Neural cell (in vitro differentiated cells): ENCODE measurements around the gene MYF6. TPM values are rescaled to one million over a fixed set of nuclear protein-coding genes. Genes with fewer than 3 reads are reported as not detected.
A peak's percentile ranks its signal among the peaks of the same experiment; 100 is the strongest.

Experiments used
- H2AFZ ChIP-seq: fragments of 200-600, 300-800 bp; sonication (generic), shearing (Covaris generic); 2 replicates; pipeline ENCODE4 v1.6.0; 2014; ENCODE audit warnings: low read depth, mild to moderate bottlenecking, antibody characterized with exemption, low read length, moderate library complexity
- H3F3A ChIP-seq: fragments of 200-600 bp; shearing (Covaris generic); 2 replicates; pipeline ENCODE4 v1.6.1; 2016; ENCODE audit warnings: mild to moderate bottlenecking, moderate library complexity, mixed read lengths, antibody characterized with exemption, low read length; ENCODE audit not compliant: insufficient read depth, poor library complexity, severe bottlenecking
- H3K27ac ChIP-seq: fragments of 200-600, 300-800 bp; sonication (generic), shearing (Covaris generic); 2 replicates; pipeline ENCODE4 v1.5.1; 2014; ENCODE audit warnings: mild to moderate bottlenecking, low read length, moderate library complexity
- H3K27me3 ChIP-seq: fragments of 300-800, 200-600 bp; sonication (generic), shearing (Covaris generic); 2 replicates; pipeline ENCODE4 v1.6.0; 2014; ENCODE audit warnings: mild to moderate bottlenecking, low read depth, low read length, moderate library complexity; ENCODE audit not compliant: insufficient read depth
- H3K36me3 ChIP-seq: fragments of 300-800, 200-600 bp; sonication (generic), shearing (Covaris generic); 2 replicates; pipeline ENCODE4 v1.5.1; 2014; ENCODE audit warnings: mild to moderate bottlenecking, antibody characterized with exemption, low read length, moderate library complexity; ENCODE audit not compliant: insufficient read depth
- H3K4me2 ChIP-seq: fragments of 300-800, 200-600 bp; sonication (generic), shearing (Covaris generic); 2 replicates; pipeline ENCODE4 v1.6.0; 2014; ENCODE audit warnings: mild to moderate bottlenecking, low read length
- H3K4me3 ChIP-seq: fragments of 300-800, 200-600 bp; sonication (generic), shearing (Covaris generic); 2 replicates; pipeline ENCODE4 v1.5.1; 2014; ENCODE audit warnings: mild to moderate bottlenecking, low read length, moderate library complexity
- H3K79me2 ChIP-seq: fragments of 200-600 bp; shearing (Covaris generic); replicated peaks from 2 replicates; pipeline ENCODE4 v1.6.0; 2014; ENCODE audit warnings: mild to moderate bottlenecking, low read length, moderate library complexity; ENCODE audit not compliant: insufficient read depth
- H3K9ac ChIP-seq: fragments of 300-800, 200-600 bp; sonication (generic), shearing (Covaris generic); 2 replicates; pipeline ENCODE4 v1.6.1; 2016; ENCODE audit warnings: mild to moderate bottlenecking, low read length, mixed read lengths
- H3K9me2 ChIP-seq: fragments of 200-600 bp; shearing (Covaris generic); 2 replicates; pipeline ENCODE4 v1.6.1; 2016; ENCODE audit warnings: mild to moderate bottlenecking, low read length, mixed read lengths; ENCODE audit not compliant: insufficient read depth
- H3K9me3 ChIP-seq: fragments of 200-600, 300-800 bp; sonication (generic), shearing (Covaris generic); 2 replicates; pipeline ENCODE4 v1.6.1; 2016; ENCODE audit warnings: mild to moderate bottlenecking, mixed run types, low read length, moderate library complexity, mixed read lengths
- H4K20me1 ChIP-seq: fragments of 200-600 bp; shearing (Covaris generic); 2 replicates; pipeline ENCODE4 v1.6.1; 2016; ENCODE audit warnings: mild to moderate bottlenecking, mixed run types; ENCODE audit not compliant: insufficient read depth
- EP300 ChIP-seq: fragments of 450-650 bp; conservative IDR thresholded peaks from 2 replicates; pipeline ENCODE4 v1.6.1; 2014; ENCODE audit warnings: antibody characterized with exemption, mild to moderate bottlenecking, moderate library complexity; ENCODE audit not compliant: poor library complexity, severe bottlenecking
- EZH2 ChIP-seq: fragments of 200-600, 300-800 bp; shearing (Covaris generic), sonication (generic); IDR thresholded peaks from 2 replicates; pipeline ENCODE4 v1.6.1; 2014; ENCODE audit warnings: antibody characterized with exemption, low read length, borderline replicate concordance, mild to moderate bottlenecking; ENCODE audit not compliant: insufficient read depth, poor library complexity, severe bottlenecking
- MXI1 ChIP-seq: fragments of 450-650 bp; conservative IDR thresholded peaks from 2 replicates; pipeline ENCODE4 v1.6.1; 2014; ENCODE audit warnings: antibody characterized with exemption, mild to moderate bottlenecking; ENCODE audit not compliant: poor library complexity, severe bottlenecking
- POLR2AphosphoS5 ChIP-seq: IDR thresholded peaks from 2 replicates; pipeline ENCODE4 v1.6.1; 2012
- RAD21 ChIP-seq: fragments of 450-650 bp; conservative IDR thresholded peaks from 2 replicates; pipeline ENCODE4 v1.6.1; 2014; ENCODE audit warnings: antibody characterized with exemption, mild to moderate bottlenecking, moderate library complexity
- SMC3 ChIP-seq: fragments of 450-650 bp; conservative IDR thresholded peaks from 2 replicates; pipeline ENCODE4 v1.6.1; 2014; ENCODE audit warnings: antibody characterized with exemption, mild to moderate bottlenecking, moderate library complexity; ENCODE audit not compliant: poor library complexity
- TAF1 ChIP-seq: IDR thresholded peaks from 2 replicates; pipeline ENCODE4 v1.6.1; 2012; ENCODE audit warnings: low read depth
- polyA plus RNA-seq: library from polyadenylated mRNA; depleted of rRNA; stranded (reverse); fragments of >200 nt; gene quantifications from 2 replicates; pipeline ENCODE4 v1.2.3, GENCODE V29; 2014
- TF ChIP-seq, protein P1 (sequence below): IDR thresholded peaks from 2 replicates; pipeline ENCODE4 v1.6.1; 2012; ENCODE audit warnings: borderline replicate concordance
- TF ChIP-seq, protein P2 (sequence below): fragments of 450-650 bp; IDR thresholded peaks from 2 replicates; pipeline ENCODE4 v1.5.1; 2014; ENCODE audit warnings: antibody characterized with exemption, mild to moderate bottlenecking, moderate library complexity; ENCODE audit not compliant: poor library complexity, severe bottlenecking

MYF6 gene
- polyA plus RNA-seq, 1 donor from 2014 or later, result not detected

DNA sequence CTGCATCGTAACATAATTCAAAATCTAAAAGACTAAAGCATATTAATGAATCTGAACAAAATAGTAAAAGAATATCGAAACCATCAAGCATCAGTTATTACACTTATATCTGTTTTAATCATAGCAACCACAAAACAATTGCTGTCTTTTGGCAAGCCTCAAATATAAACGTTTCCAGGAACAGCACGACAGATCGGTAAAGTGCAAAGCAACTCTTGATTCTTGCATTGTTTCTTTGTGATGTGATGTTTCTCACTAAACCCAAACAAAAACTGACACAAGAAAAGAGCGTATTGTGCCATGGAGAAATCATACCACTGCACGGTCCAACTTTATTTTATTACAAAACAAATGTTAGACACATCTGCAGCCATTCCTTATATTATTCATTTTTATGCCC lies 9.2 kb upstream of the MYF6 start:
- TF ChIP-seq SMC3 (no peak), EP300 (no peak), TAF1 (no peak), POLR2AphosphoS5 (no peak), RAD21 (no peak), EZH2 (no peak), MXI1 (no peak)
- TF ChIP-seq, protein P1, sequence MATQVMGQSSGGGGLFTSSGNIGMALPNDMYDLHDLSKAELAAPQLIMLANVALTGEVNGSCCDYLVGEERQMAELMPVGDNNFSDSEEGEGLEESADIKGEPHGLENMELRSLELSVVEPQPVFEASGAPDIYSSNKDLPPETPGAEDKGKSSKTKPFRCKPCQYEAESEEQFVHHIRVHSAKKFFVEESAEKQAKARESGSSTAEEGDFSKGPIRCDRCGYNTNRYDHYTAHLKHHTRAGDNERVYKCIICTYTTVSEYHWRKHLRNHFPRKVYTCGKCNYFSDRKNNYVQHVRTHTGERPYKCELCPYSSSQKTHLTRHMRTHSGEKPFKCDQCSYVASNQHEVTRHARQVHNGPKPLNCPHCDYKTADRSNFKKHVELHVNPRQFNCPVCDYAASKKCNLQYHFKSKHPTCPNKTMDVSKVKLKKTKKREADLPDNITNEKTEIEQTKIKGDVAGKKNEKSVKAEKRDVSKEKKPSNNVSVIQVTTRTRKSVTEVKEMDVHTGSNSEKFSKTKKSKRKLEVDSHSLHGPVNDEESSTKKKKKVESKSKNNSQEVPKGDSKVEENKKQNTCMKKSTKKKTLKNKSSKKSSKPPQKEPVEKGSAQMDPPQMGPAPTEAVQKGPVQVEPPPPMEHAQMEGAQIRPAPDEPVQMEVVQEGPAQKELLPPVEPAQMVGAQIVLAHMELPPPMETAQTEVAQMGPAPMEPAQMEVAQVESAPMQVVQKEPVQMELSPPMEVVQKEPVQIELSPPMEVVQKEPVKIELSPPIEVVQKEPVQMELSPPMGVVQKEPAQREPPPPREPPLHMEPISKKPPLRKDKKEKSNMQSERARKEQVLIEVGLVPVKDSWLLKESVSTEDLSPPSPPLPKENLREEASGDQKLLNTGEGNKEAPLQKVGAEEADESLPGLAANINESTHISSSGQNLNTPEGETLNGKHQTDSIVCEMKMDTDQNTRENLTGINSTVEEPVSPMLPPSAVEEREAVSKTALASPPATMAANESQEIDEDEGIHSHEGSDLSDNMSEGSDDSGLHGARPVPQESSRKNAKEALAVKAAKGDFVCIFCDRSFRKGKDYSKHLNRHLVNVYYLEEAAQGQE, result no peak
- TF ChIP-seq, protein P2, sequence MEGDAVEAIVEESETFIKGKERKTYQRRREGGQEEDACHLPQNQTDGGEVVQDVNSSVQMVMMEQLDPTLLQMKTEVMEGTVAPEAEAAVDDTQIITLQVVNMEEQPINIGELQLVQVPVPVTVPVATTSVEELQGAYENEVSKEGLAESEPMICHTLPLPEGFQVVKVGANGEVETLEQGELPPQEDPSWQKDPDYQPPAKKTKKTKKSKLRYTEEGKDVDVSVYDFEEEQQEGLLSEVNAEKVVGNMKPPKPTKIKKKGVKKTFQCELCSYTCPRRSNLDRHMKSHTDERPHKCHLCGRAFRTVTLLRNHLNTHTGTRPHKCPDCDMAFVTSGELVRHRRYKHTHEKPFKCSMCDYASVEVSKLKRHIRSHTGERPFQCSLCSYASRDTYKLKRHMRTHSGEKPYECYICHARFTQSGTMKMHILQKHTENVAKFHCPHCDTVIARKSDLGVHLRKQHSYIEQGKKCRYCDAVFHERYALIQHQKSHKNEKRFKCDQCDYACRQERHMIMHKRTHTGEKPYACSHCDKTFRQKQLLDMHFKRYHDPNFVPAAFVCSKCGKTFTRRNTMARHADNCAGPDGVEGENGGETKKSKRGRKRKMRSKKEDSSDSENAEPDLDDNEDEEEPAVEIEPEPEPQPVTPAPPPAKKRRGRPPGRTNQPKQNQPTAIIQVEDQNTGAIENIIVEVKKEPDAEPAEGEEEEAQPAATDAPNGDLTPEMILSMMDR, result no peak
- Histone ChIP-seq H4K20me1 (no peaks in the 10 kb centered on the region), H3K4me3 (no peak overlapping the region), H3K9ac (no peak overlapping the region), H3K36me3 (no peaks in the 10 kb centered on the region), H2AFZ (no peak overlapping the region), H3K27ac (no peak overlapping the region), H3K9me3 (no peaks in the 10 kb centered on the region), H3K79me2 (no peaks in the 10 kb centered on the region), H3K27me3 (no peaks in the 10 kb centered on the region), H3K9me2 (no peaks in the 10 kb centered on the region), H3F3A (no peaks in the 10 kb centered on the region), H3K4me2 (no peak overlapping the region)

DNA sequence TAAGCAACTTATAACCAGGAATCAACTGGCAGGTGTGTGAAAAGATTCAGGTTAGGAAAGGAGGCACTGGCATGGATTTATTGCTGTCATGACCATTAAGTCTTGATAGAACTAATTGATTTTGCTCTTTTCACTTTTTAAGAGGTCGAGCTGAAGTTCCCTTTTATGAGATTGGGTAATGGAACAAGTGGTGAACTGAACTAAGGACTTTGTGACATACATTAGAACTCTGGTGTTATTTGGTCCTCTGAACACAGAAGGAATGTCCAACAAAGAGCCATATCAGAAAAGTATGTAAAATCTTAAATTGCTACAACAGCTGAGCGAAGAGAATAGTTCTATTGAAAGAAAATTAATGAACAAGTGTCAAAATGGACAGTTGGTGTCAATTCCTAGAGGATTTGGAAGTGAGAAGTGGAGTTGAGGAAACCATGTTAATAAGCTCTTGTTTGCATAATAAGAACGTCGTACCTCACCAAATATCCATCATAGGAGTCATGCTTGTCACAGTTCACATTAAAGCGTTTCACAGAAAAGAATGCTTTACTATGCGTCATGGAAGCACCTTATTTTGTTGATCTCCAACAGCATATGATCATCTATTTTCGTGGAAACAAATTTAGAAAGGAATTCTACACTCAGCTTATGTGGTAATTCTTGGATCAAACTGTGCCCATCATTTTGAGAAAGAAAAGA lies 8.4 kb upstream of the MYF6 start:
- no peaks in the 10 kb centered on the region for H3K79me2 ChIP-seq
- TF ChIP-seq EP300, result peak; percentile 58
- TF ChIP-seq, protein P1, result no peak
- H3K27ac ChIP-seq, result no peak overlapping the region
- H3K4me3 ChIP-seq, result no peak overlapping the region
- no peaks in the 10 kb centered on the region for H3K9me3 ChIP-seq
- no peak overlapping the region for H3K4me2 ChIP-seq
- H3K9ac ChIP-seq, result no peak overlapping the region
- no peaks in the 10 kb centered on the region for H3K36me3 ChIP-seq
- H3K27me3 ChIP-seq, result no peaks in the 10 kb centered on the region
- no peaks in the 10 kb centered on the region for H3K9me2 ChIP-seq
- no peak overlapping the region for H2AFZ ChIP-seq
- H4K20me1 ChIP-seq, result no peaks in the 10 kb centered on the region
- no peaks in the 10 kb centered on the region for H3F3A ChIP-seq
